HG02588 (cell line): ENCODE results near the gene SLAMF9.

Source experiments
- ATAC-seq: cut with Tn5 transposase; IDR thresholded peaks from one replicate; pipeline ENCODE4 v1.9.1; 2021; ENCODE audit warnings: mild to moderate bottlenecking, moderate library complexity; ENCODE audit not compliant: unreplicated experiment

The SLAMF9 gene

DNA sequence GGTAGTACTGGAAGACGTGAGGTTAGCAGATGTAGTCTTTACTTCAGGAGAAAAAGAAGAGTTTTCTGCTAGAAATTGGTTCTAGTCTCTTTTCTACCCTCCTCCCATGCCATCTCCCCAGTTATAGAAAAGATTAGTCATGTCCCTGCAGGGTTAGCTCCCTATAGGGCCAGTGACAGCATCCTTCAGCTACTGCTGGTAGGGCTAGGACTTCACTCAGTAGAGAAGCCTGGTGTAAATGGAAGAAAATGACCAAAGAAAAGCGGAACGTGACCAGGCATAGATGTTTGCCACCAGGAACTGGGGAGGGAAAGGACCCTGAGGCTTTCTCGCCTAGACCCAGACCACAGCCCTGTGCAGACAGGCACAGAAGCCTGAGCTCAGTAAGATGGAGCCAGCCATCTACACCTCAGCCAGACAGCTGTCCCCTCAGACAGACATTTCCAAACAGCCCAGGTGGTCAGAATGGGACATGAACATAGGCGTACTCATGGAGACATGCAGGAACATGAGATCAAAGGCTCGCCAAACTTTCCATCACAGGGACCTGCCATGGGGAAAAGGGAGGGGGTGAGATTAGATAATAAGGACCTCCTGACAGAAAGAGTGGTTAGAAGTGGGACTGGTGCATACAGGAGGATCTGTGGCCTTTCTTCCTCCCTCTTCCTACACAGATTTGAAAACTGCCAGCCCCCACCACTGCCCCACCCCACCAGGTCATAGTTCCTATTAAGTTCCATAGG is 23.5 kb upstream of the SLAMF9 start:
- no peak for ATAC-seq

DNA sequence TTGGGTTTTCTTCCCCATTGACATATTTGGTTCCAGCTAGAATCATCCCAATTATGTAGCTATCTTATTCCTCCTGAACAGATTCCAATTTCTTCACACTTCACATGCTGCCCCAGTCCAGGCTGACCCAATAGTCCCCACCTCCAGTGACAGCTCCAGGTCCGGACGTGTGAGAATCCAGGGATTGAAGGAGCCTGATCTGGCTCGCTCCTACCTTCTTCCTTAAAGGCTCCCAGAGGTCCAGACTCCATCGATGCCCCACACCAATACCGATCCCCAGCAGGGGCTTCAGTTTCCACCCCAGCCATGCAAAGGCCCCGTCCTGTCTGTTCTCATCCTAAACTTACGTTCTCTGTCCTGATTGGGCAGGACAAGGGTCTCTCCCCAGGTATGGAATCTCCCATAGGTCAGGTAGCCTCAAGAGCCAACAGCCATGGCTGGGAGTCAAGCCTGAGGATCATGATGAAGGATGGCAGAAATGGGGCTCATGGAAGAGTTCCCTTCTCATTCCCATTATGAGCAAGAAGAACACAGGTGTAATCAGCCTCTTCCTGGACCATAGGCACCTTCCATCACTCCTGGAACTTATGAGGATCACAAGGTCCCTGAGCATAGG is 20.4 kb upstream of the SLAMF9 start:
- no peak for ATAC-seq

DNA sequence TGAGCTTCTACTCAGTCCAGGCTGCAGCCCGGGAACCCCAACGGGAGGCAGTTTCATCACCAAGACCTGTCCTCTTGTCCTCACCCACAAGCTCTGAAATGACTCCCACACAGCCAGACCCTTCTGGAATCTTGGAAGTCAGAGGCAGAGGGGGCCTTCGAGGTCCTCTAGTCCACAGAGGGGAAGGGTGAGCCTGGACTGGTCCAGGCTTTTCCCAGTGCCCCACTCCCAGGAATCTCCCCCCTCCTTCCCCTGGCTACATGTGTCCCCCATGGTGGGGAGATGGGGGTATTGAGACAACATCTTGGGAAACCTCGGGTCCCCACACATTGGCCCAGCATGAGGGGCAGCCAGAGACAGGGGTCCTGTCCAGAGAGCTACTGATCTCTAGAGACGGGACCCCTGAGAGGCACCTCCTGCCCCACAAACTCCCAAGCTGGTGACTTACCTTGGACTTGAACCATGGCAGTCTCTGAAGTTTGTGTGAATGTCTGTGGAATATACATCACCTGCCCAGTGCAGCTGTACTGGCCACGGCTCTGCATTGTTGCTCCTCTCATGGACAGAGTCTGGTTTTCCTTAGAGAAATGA is 19.4 kb upstream of the SLAMF9 start:
- no peak for ATAC-seq

- ATAC-seq: no peak
These were observed 18.6 kb upstream of the SLAMF9 start for GRCh38 chr1:159972443-159973205.

- ATAC-seq: no peak
These were observed 16.9 kb upstream of the SLAMF9 start for GRCh38 chr1:159970932-159971342.

- ATAC-seq: no peak
These were observed 14.9 kb upstream of the SLAMF9 start for GRCh38 chr1:159968901-159969300.

- ATAC-seq: no peak
These were observed 11.2 kb upstream of the SLAMF9 start for GRCh38 chr1:159965263-159965662.

- ATAC-seq: no peak
These were observed 10.1 kb upstream of the SLAMF9 start for GRCh38 chr1:159964144-159964543.

DNA sequence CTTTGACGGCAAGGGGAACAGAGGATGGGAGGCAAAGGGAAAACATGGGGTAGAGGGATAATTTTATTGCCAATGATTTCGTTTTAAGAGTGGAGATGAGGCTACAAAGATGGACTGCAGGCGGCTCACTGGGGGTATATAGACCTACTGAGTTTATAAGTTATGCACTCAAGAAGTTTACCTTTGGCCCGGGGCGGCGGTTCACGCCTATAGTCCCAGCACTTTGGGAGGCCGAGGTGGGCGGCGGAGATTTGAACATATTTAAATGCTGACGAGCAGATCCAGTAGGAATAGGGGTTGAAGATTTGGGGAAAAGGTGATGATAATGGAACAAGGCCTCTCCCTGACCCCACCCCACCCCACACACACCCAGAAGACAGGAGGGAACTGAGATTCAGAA is 8.1 kb upstream of the SLAMF9 start:
- no peak for ATAC-seq

DNA sequence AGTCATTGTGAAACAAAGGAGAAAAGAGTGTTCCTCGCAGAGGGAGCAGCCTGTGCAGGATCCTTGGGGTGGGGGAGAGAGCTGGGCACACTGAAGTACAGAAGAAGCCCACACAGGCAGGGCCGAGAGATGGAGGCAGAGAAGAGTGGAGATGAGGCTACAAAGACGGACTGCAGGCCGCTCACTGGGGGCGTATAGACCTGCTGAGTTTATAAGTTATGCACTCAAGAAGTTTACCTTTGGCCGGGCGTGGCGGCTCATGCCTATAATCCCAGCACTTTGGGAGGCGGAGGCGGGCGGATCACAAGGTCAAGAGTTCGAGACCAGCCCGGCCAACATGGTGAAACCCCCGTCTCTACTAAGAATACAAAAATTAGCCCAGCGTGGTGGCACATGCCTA is 7.6 kb upstream of the SLAMF9 start:
- no peak for ATAC-seq

DNA sequence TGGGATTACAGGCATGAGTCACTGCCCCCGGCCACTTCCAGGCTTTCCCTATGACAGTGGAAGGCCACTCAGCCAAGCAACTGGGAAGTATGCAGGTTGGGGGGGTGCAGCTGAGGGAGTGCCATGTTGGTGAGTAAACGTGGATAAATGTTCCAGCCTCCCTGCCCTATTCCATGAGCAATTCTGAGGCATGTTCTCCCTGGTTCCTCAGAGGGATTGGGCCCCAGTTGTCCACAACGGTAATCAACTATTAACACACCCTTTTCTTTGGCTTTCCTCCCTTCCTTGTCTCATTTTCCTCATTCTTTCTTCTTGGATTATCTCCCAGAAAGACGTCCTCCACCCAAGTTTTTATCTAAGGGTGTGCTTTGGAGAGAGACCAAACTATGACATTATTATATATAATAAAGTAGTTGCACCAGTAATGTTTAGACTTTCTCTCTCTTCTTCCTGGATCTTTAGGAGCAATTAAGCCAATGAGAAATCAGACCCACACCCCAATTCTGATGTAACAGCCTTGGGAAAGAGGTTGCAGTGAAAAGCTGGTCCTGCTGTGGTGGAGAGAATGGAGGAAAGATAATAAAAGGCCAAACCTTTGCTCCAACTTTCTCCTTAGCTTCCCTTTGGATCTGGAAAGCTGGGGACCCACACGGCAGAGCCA is 6.8 kb upstream of the SLAMF9 start:
- no peak for ATAC-seq

- ATAC-seq: no peak
These were observed 5.4 kb upstream of the SLAMF9 start for GRCh38 chr1:159959451-159959850.

DNA sequence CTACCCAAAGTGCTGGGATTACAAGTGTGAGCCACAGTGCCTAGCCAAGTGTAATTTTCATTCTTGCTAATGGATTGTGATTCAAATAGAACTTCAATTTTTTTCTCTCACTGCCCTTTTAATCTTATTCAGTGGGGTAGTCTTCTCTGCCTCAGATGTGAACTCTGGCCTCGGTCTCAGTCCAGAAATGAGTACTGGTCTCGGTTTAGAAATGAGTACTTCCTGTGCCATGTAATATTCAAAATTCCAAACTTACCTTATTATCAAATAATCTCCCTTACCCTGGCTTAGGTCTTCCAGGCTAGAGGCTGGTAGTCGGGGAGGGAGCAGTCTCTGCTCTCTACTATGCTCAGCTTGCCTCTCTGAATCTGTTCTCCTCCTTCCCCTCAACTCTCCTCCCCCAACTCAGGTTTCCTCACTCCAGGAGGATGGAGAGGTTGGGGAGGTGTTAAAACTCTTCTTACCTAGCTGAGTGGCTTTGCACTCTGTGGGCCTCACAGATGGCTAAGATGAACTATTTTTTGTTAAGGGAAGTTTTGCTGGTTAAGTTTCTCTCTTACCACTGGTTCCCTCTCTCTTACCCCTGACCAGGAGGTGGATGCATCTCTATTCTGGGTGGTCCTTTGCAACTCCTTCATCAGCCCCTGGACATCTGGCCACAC is 4.8 kb upstream of the SLAMF9 start:
- ATAC-seq: peak; percentile 67

- no peak for ATAC-seq
These were observed 3.8 kb upstream of the SLAMF9 start for GRCh38 chr1:159957824-159958268.

- no peak for ATAC-seq
These were observed 1.4 kb upstream of the SLAMF9 start for GRCh38 chr1:159955456-159955855.

GRCh38 chr1:159952932-159953331 is 1.1 kb downstream of the SLAMF9 start:
- no peak for ATAC-seq

DNA sequence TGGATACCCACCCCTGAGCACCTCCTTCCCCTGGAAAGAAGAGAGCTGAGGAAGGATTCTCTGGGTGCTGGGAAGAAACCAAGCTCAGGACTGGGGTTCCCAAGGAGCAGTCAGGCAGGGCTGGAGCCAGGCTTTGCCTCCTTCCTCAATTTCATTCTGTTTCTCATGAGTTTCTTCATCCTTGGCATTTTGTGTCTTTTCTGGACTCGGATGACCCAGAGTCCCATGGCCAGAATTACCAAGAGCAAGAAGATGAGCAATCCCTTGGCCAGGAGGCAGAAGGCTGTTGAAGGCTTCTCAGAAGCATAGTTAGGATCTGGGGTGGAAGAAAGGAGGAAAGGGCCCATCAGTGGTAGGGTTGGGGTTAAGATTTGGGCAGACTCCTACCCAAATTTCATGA is 2.5 kb downstream of the SLAMF9 start:
- ATAC-seq: no peak

DNA sequence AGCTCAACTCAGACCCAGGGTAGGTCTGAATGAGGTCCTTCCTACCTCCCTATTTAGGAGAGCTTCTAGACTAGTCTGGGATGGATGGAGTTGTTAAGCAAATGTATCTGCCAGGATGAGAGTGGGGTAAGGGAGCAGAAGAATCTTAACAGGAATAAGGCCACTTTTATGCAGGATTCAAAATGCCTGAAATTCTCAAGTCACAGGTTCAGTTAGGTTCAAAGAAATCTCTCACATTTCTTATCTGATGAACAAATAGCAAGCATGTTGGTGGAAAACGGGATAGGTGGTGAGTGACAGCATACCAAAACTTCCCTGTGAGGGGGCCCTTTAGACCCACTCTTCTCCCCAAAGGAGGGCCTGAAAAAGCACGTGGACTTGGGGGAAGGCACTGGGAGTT is 3.0 kb downstream of the SLAMF9 start:
- no peak for ATAC-seq

DNA sequence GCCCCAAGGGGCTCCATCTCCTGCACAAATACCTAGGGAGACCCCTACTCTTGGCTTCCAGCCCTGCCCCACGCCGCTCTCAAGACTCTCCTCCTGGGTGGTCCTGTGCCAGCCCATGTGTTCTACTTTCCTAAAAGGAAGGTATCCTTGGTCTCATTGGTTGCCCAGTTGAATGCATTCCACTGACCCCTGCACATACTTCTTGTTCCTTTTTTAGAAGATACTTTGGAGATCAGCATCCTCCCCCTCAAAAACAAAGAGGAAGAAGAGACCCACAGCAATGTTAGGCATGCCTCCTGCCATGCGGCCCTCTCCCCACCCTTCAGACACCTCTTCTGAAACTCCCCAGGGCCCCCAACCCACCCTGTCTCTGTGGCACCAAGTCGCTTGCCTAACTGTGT is 4.1 kb downstream of the SLAMF9 start:
- ATAC-seq: no peak

DNA sequence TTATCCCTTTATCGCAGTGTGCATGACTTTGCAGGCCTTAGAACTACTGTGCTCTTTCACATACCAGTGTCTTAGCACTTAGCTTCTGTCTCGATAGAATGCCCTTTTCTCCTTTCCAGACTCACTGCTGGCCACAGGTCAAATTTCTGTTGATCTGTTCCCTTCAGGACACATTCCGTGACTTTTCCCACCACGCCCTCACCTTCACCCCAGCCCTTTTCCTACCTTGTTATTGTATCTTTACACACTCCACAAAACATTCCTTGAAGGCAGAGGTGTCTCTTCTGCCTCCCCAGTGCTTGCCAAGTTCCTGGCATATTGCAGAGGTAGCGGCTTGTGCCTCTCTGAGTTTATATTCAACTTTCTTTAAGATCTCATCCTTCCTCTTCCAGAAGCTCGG is 4.9 kb downstream of the SLAMF9 start:
- ATAC-seq: no peak

- no peak for ATAC-seq
These were observed 6.1 kb downstream of the SLAMF9 start for GRCh38 chr1:159947942-159948341.
